Measurements from ENCODE around the gene ASB13. TPM values are rescaled to one million over a fixed set of nuclear protein-coding genes. Genes with fewer than 3 reads are reported as not detected.

The ASB13 gene
- total and polyA plus RNA-seq, 2 donors from 2014 or later = 47.7 to 95.1 TPM

DNA sequence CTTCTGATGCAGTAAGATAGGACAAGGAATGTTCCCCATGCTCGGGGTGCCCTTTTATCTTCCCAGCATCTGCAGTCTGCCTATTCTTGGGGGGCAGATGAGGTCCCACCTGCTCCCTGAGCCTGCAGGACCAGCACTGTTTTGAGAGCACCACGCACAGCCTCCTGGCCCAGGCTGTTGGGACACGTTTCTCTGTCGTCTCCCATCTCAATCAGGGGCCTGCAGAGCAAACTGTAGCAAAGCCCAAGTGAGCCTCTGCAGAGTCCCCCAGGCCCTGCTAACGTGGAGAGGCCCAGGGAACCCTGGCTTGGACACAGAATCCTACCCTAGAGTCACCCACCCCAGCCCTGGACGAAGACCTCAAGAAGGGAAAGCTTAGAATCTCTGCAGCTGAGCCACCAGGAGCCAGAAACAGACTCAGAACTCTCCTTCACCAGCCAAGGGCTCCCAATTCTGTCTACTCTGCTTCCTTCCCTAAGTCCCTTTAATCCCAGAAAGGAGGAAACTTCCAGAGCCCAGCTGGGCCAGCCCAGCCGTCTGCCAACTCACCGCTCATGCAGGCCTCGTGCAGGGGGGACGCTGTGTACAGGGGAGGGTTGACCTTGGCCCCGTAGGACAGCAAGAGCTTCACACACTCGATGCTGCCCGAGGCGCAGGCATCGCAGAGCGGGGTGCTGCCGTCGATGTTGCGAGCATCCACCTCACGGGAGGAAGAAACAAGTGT lies 15.6 kb downstream of the ASB13 start:
- FAIRE-seq = no peak
- no peak for DNase-seq
- Histone ChIP-seq H3K9ac (ENCODE audit: low read length in 3 of 3) (no peak overlapping the region), H3K27me3 (ENCODE audit: control insufficient read depth, insufficient read depth, low read length) (no peaks in the 10 kb centered on the region), H3K9me3 (ENCODE audit: control insufficient read depth in 2 of 3, insufficient read depth in 1 of 3, low read length in 3 of 3) (no peaks in the 10 kb centered on the region), H3K4me3 (ENCODE audit: low read length in 3 of 3) (no peak overlapping the region), H3K4me1 (ENCODE audit: control insufficient read depth in 2 of 3, insufficient read depth in 2 of 3, low read depth in 1 of 3, low read length in 3 of 3) (peaks cover 0 to 18% (median 8%) of the 10 kb centered on the region in 3 donors), H3K36me3 (ENCODE audit: control insufficient read depth in 2 of 3, insufficient read depth in 3 of 3, low read length in 3 of 3) (peaks cover 0 to 31% (median 4%) of the 10 kb centered on the region in 3 donors), H3K27ac (ENCODE audit: low read depth in 2 of 2, low read length in 2 of 2) (no peak overlapping the region)
- intact Hi-C loops (cut with DNase I) = no loop called here
- TF ChIP-seq, protein P1, sequence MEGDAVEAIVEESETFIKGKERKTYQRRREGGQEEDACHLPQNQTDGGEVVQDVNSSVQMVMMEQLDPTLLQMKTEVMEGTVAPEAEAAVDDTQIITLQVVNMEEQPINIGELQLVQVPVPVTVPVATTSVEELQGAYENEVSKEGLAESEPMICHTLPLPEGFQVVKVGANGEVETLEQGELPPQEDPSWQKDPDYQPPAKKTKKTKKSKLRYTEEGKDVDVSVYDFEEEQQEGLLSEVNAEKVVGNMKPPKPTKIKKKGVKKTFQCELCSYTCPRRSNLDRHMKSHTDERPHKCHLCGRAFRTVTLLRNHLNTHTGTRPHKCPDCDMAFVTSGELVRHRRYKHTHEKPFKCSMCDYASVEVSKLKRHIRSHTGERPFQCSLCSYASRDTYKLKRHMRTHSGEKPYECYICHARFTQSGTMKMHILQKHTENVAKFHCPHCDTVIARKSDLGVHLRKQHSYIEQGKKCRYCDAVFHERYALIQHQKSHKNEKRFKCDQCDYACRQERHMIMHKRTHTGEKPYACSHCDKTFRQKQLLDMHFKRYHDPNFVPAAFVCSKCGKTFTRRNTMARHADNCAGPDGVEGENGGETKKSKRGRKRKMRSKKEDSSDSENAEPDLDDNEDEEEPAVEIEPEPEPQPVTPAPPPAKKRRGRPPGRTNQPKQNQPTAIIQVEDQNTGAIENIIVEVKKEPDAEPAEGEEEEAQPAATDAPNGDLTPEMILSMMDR (IDR thresholded peaks at IDR 0.05; ENCODE audit: borderline replicate concordance, extremely low read depth, insufficient read depth) = no peak

GRCh38 chr10:5649746-5650145 lies 16.6 kb downstream of the ASB13 start:
- intact Hi-C loops (cut with DNase I) = no loop called here
- no peak for FAIRE-seq
- Histone ChIP-seq H3K9ac (ENCODE audit: low read length in 3 of 3) (no peak overlapping the region), H3K27ac (ENCODE audit: low read depth in 2 of 2, low read length in 2 of 2) (no peak overlapping the region), H3K36me3 (ENCODE audit: control insufficient read depth in 2 of 3, insufficient read depth in 3 of 3, low read length in 3 of 3) (peaks cover 0 to 31% (median 4%) of the 10 kb centered on the region in 3 donors), H3K27me3 (ENCODE audit: control insufficient read depth, insufficient read depth, low read length) (no peaks in the 10 kb centered on the region), H3K9me3 (ENCODE audit: control insufficient read depth in 2 of 3, insufficient read depth in 1 of 3, low read length in 3 of 3) (no peaks in the 10 kb centered on the region), H3K4me3 (ENCODE audit: low read length in 3 of 3) (no peak overlapping the region), H3K4me1 (ENCODE audit: control insufficient read depth in 2 of 3, insufficient read depth in 2 of 3, low read depth in 1 of 3, low read length in 3 of 3) (peaks cover 0 to 22% (median 12%) of the 10 kb centered on the region in 3 donors)
- DNase-seq = no peak
- TF ChIP-seq, protein P1 (IDR thresholded peaks at IDR 0.05; ENCODE audit: borderline replicate concordance, extremely low read depth, insufficient read depth) = no peak

DNA sequence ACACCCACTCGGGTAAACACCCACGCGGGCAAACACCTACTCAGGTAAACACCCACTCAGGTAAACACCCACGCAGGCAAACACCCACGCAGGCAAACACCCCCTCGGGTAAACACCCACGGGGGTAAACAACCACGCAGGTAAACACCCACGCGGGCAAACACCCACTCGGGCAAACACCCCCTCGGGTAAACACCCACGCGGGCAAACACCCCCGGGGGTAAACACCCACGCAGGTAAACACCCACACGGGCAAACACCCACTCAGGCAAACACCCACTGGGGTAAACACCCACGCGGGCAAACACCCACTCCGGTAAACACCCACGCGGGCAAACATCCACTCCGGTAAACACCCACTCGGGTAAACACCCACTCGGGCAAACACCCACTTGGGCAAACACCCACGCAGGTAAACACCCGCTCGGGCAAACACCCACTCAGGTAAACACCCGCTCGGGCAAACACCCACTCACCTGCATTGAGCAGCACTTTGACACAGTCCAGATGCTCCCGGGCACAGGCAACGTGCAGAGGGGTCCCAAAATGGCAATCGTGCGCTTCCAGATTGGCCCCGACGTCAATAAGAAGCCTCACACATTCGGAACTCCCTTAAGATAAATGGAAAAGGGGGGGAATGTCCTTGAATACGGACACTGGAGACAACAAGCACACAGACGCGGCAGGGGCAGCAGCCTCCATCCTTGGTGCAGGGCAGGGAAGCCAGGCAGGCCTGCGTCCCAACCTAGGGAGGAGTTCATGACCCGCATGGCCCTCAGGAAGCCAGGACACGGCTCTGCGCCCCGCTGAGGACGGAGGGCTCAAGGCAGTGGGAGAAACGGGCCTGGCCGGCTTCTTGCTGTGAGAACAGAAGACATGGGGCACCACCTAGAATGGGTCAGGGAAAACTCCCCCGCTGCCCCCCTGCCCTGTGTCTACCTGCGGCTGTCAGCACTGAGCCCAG lies 17.6 kb downstream of the ASB13 start:
- FAIRE-seq (no peak), DNase-seq (peak in 1 of 5 donors; percentile 32)
- no peak overlapping the region for H3K27ac ChIP-seq (ENCODE audit: low read depth in 2 of 2, low read length in 2 of 2)

More for the DNA sequence above, 17.6 kb downstream of the ASB13 start:
- Histone ChIP-seq H3K27me3 (ENCODE audit: control insufficient read depth, insufficient read depth, low read length) (no peaks in the 10 kb centered on the region), H3K4me3 (ENCODE audit: low read length in 3 of 3) (no peak overlapping the region), H3K4me1 (ENCODE audit: control insufficient read depth in 2 of 3, insufficient read depth in 2 of 3, low read depth in 1 of 3, low read length in 3 of 3) (peaks cover 0 to 26% (median 12%) of the 10 kb centered on the region in 3 donors), H3K9ac (ENCODE audit: low read length in 3 of 3) (no peak overlapping the region), H3K36me3 (ENCODE audit: control insufficient read depth in 2 of 3, insufficient read depth in 3 of 3, low read length in 3 of 3) (peaks cover 0 to 36% (median 6%) of the 10 kb centered on the region in 3 donors), H3K9me3 (ENCODE audit: control insufficient read depth in 2 of 3, insufficient read depth in 1 of 3, low read length in 3 of 3) (no peaks in the 10 kb centered on the region)
- TF ChIP-seq, protein P1 (IDR thresholded peaks at IDR 0.05; ENCODE audit: borderline replicate concordance, extremely low read depth, insufficient read depth) = no peak
- intact Hi-C loops (cut with DNase I) = no loop called here

Measured in kidney (tissue), 14 donors.